Calu3 (cell line): Measurements from ENCODE around the gene UBR3. TPM values are rescaled to one million over a fixed set of nuclear protein-coding genes. Genes with fewer than 3 reads are reported as not detected.

ENCODE experiments used
- BruUV-seq: library from RNA; stranded (reverse); fragments of 400-500 nt; replicated peaks from 2 replicates; lab custom pipeline; 2021; lab: Mats Ljungman, UMichigan
- CTCF ChIA-PET: fragments of 300-600 bp; sonication (Branson Sonifier 250); formaldehyde crosslinking; loops from one replicate; lab custom pipeline; 2022; ENCODE audit warnings: antibody characterized with exemption; lab: Charles Lee
- DNase-seq: peaks from one replicate; pipeline ENCODE4 v3.0.0; 2022
- H3K27ac Mint-ChIP-seq: one replicate; pipeline ENCODE4 v1.8.0; 2022; ENCODE audit warnings: mixed read lengths; ENCODE audit not compliant: unreplicated experiment
- H3K27me3 Mint-ChIP-seq: one replicate; pipeline ENCODE4 v1.8.0; 2022; ENCODE audit warnings: mixed read lengths; ENCODE audit not compliant: unreplicated experiment
- H3K36me3 Mint-ChIP-seq: one replicate; pipeline ENCODE4 v1.8.0; 2022; ENCODE audit warnings: mild to moderate bottlenecking, moderate library complexity, mixed read lengths; ENCODE audit not compliant: insufficient read depth, unreplicated experiment
- H3K4me1 Mint-ChIP-seq: one replicate; pipeline ENCODE4 v1.8.0; 2022; ENCODE audit warnings: mild to moderate bottlenecking, low read depth, mixed read lengths; ENCODE audit not compliant: unreplicated experiment
- H3K4me3 Mint-ChIP-seq: one replicate; pipeline ENCODE4 v1.8.0; 2022; ENCODE audit warnings: mild to moderate bottlenecking, low read depth, moderate library complexity, mixed read lengths; ENCODE audit not compliant: unreplicated experiment
- H3K9me3 Mint-ChIP-seq: one replicate; pipeline ENCODE4 v1.8.0; 2022; ENCODE audit warnings: low read depth, mixed read lengths; ENCODE audit not compliant: unreplicated experiment
- CTCF ChIP-seq: fragments of 200-600 bp; IDR thresholded peaks from one replicate; pipeline ENCODE4 v1.8.0; 2022; ENCODE audit warnings: antibody characterized with exemption; ENCODE audit not compliant: unreplicated experiment
- intact Hi-C: fragments of 100-400 bp; cut with micrococcal nuclease; formaldehyde crosslinking; loops from one replicate; pipeline ENCODE4 v1.10.0; 2022; ENCODE audit not compliant: unreplicated experiment
- total RNA-seq: library from RNA; stranded (reverse); gene quantifications from 2 replicates; pipeline ENCODE4 v1.2.3, GENCODE V29; 2022

The UBR3 gene
- total RNA-seq, 1 experiment from 2014 or later: 33.1 TPM

GRCh38 chr2:170087413-170087793, 260.1 kb downstream of the UBR3 start:
- intact Hi-C loops: no loop called here
- Mint-ChIP-seq H3K9me3 (no peaks in the 10 kb centered on the region), H3K4me3 (no peak overlapping the region), H3K27me3 (no peaks in the 10 kb centered on the region), H3K36me3 (no peaks in the 10 kb centered on the region), H3K27ac (no peak overlapping the region), H3K4me1 (no peaks in the 10 kb centered on the region)
- no peak for TF ChIP-seq CTCF
- no TSS peak for BruUV-seq
- CTCF ChIA-PET: no interaction called here
- no peak for DNase-seq

- intact Hi-C loops: no loop called here
- H3K36me3 Mint-ChIP-seq: no peaks in the 10 kb centered on the region
- H3K4me3 Mint-ChIP-seq: no peak overlapping the region
- no peak for TF ChIP-seq CTCF
- CTCF ChIA-PET: no interaction called here
- no peaks in the 10 kb centered on the region for H3K4me1 Mint-ChIP-seq
- DNase-seq: no peak
- no peaks in the 10 kb centered on the region for H3K27me3 Mint-ChIP-seq
- no peak overlapping the region for H3K27ac Mint-ChIP-seq
- BruUV-seq: no TSS peak
- no peaks in the 10 kb centered on the region for H3K9me3 Mint-ChIP-seq
These were observed 261.5 kb downstream of the UBR3 start for GRCh38 chr2:170088776-170089175.

GRCh38 chr2:170090229-170090628, 263.0 kb downstream of the UBR3 start:
- Mint-ChIP-seq H3K4me1 (no peaks in the 10 kb centered on the region), H3K9me3 (no peaks in the 10 kb centered on the region), H3K4me3 (no peak overlapping the region), H3K27me3 (no peaks in the 10 kb centered on the region), H3K36me3 (no peaks in the 10 kb centered on the region), H3K27ac (no peak overlapping the region)
- CTCF ChIA-PET: no interaction called here
- TF ChIP-seq CTCF: no peak
- no peak for DNase-seq
- BruUV-seq: no TSS peak
- intact Hi-C loops: no loop called here

- no peak for DNase-seq
- TF ChIP-seq CTCF: no peak
- no peaks in the 10 kb centered on the region for H3K9me3 Mint-ChIP-seq
These were observed 264.2 kb downstream of the UBR3 start for GRCh38 chr2:170091436-170091835.

More at GRCh38 chr2:170091436-170091835, 264.2 kb downstream of the UBR3 start:
- Mint-ChIP-seq H3K27me3 (no peaks in the 10 kb centered on the region), H3K4me1 (no peaks in the 10 kb centered on the region), H3K4me3 (no peak overlapping the region), H3K36me3 (no peaks in the 10 kb centered on the region), H3K27ac (no peak overlapping the region)
- CTCF ChIA-PET: no interaction called here
- intact Hi-C loops: no loop called here
- BruUV-seq: no TSS peak
